MG63 (cell line): ENCODE measurements around the gene RAB6A. TPM values are rescaled to one million over a fixed set of nuclear protein-coding genes. Genes with fewer than 3 reads are reported as not detected.
"Not testable (repeated sequence)": the region's sequence is repeated elsewhere in the genome, so short reads cannot be mapped to it uniquely, and the experiment has no call there.

ENCODE experiments used
- DNase-seq: peaks from one replicate; pipeline ENCODE4 v3.0.0-alpha.2; 2020
- H3K27me3 ChIP-seq: fragments of 250-450 bp; sonication (Bioruptor Pico); 2 replicates; pipeline ENCODE4 v1.5.1; 2020; ENCODE audit warnings: mild to moderate bottlenecking, moderate library complexity
- H3K36me3 ChIP-seq: fragments of 250-450 bp; sonication (Bioruptor Pico); 2 replicates; pipeline ENCODE4 v1.5.1; 2020; ENCODE audit warnings: mild to moderate bottlenecking, moderate library complexity
- H3K4me3 ChIP-seq: fragments of 250-450 bp; sonication (Bioruptor Pico); 2 replicates; pipeline ENCODE4 v1.5.1; 2020; ENCODE audit warnings: mild to moderate bottlenecking, moderate library complexity
- H3K9me3 ChIP-seq: fragments of 250-450 bp; sonication (Bioruptor Pico); 2 replicates; pipeline ENCODE4 v1.5.1; 2020; ENCODE audit warnings: mild to moderate bottlenecking, moderate library complexity
- total RNA-seq: library from RNA; depleted of rRNA; stranded (reverse); fragments of >200 nt; shearing (Covaris generic); gene quantifications from 2 replicates; pipeline ENCODE4 v1.2.3, GENCODE V29; 2014; ENCODE audit warnings: low replicate concordance

Gene RAB6A
- total RNA-seq, 1 experiment from 2014 or later = 72.2 TPM

- H3K36me3 ChIP-seq = no peaks in the 10 kb centered on the region; the same call in 1 of the 2 replicates
- DNase-seq = no peak
- H3K4me3 ChIP-seq = no peak overlapping the region
- no peaks in the 10 kb centered on the region for H3K9me3 ChIP-seq
- no peaks in the 10 kb centered on the region for H3K27me3 ChIP-seq
Observed at GRCh38 chr11:73693899-73694525, 66.9 kb downstream of the RAB6A start.

DNA sequence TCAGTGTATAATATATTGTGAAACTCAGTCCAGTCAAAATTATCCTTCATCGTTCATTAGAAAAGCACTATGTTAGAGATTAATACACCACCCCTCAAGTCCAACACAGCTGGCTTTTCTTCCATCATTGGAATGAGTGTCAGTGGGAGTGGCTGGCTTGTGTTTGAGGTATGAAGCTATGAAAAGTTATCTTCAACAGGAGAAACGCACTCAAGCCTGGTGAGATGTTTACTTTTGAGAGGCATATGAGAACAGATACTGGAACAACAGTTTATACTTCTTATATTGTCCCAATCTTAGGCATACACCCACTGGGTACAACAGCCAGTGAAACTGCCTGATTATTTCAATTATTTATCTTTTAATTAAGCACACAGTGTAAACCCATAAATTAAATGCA, 80.2 kb downstream of the RAB6A start:
- peaks cover 22% of the 10 kb centered on the region for H3K36me3 ChIP-seq
- H3K4me3 ChIP-seq = no peak overlapping the region
- no peak for DNase-seq
- no peaks in the 10 kb centered on the region for H3K27me3 ChIP-seq
- H3K9me3 ChIP-seq = no peaks in the 10 kb centered on the region

DNA sequence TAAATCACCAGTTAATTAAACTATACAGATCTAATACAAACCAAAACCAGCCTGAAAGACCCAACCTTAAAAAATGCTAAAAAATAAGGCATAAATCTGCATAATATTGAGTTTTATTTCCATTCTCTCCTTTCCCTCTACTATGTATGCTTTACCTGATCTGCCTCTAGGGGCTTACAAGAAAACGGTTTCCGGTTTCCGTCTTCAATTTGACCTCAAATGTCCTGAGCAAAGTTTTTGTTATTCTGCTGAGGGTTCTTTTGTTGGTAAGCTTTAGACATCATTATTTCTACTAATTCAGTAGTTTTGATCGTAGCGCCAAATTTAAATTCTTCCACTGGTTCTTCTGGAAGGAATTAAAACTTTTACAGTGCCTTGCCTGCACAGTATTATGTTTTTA, 84.3 kb downstream of the RAB6A start:
- not testable (repeated sequence) for H3K27me3 ChIP-seq

DNA sequence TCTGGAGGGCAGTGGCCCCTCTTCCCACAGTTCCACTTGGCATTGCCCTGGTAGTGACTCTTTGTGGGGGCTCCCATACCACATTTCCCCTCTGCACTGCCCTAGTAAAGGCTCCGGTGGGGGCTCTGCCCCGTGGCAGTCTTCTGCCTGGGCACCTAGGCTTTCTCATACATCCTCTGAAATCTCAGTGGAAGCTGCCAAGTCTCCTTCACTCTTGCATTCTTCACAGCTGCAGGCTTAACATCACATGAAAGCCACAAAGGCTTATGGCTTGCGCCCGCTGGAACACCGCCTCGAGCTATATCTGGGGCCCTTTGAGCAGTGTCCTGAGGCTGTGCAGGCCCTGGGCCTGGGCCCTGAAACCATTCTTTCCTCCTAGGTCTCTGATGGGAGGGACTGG, 89.2 kb downstream of the RAB6A start:
- H3K27me3 ChIP-seq = no peaks in the 10 kb centered on the region
- no peak overlapping the region for H3K4me3 ChIP-seq
- no peak for DNase-seq
- no peaks in the 10 kb centered on the region for H3K9me3 ChIP-seq
- no peaks in the 10 kb centered on the region; the same call in 1 of the 2 replicates for H3K36me3 ChIP-seq

More for the DNA sequence above, 84.3 kb downstream of the RAB6A start:
- DNase-seq, H3K4me3 ChIP-seq, H3K9me3 ChIP-seq: not testable (repeated sequence)
- H3K36me3 ChIP-seq = peaks cover 16% of the 10 kb centered on the region

- H3K36me3 ChIP-seq = no peaks in the 10 kb centered on the region; the same call in 1 of the 2 replicates
- H3K27me3 ChIP-seq = no peaks in the 10 kb centered on the region
- H3K9me3 ChIP-seq = no peaks in the 10 kb centered on the region
- no peak overlapping the region for H3K4me3 ChIP-seq
- no peak for DNase-seq
Observed at GRCh38 chr11:73670808-73671207, 90.1 kb downstream of the RAB6A start.

GRCh38 chr11:73667891-73668290, 93.0 kb downstream of the RAB6A start:
- Histone ChIP-seq H3K9me3 (no peaks in the 10 kb centered on the region), H3K4me3 (no peak overlapping the region), H3K36me3 (no peaks in the 10 kb centered on the region), H3K27me3 (no peaks in the 10 kb centered on the region)
- DNase-seq = no peak

DNA sequence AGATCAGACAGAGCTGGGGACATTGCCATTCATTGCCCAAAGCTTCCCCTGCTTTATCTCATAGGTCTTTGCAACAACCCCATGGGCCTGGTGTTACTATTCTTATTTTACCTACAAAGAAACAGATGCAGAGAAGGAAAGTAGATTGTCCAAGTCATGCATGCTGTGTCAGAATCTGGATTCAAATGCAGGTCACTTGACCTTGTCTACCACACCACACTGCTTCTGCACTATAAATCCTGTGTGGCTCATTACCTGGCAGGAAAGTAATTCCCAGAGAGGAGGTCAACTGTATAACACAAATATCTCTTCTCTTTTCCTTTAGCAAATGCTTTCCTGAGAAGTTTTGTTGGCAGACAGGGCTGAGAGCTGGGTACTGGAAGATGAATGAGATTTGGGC, 96.0 kb downstream of the RAB6A start:
- no peaks in the 10 kb centered on the region for H3K27me3 ChIP-seq
- no peak overlapping the region for H3K4me3 ChIP-seq
- H3K9me3 ChIP-seq = no peaks in the 10 kb centered on the region
- no peaks in the 10 kb centered on the region for H3K36me3 ChIP-seq
- DNase-seq = no peak

GRCh38 chr11:73663604-73664495, 97.0 kb downstream of the RAB6A start:
- DNase-seq = no peak
- Histone ChIP-seq H3K4me3 (no peak overlapping the region), H3K36me3 (no peaks in the 10 kb centered on the region), H3K9me3 (no peaks in the 10 kb centered on the region), H3K27me3 (no peaks in the 10 kb centered on the region)

DNA sequence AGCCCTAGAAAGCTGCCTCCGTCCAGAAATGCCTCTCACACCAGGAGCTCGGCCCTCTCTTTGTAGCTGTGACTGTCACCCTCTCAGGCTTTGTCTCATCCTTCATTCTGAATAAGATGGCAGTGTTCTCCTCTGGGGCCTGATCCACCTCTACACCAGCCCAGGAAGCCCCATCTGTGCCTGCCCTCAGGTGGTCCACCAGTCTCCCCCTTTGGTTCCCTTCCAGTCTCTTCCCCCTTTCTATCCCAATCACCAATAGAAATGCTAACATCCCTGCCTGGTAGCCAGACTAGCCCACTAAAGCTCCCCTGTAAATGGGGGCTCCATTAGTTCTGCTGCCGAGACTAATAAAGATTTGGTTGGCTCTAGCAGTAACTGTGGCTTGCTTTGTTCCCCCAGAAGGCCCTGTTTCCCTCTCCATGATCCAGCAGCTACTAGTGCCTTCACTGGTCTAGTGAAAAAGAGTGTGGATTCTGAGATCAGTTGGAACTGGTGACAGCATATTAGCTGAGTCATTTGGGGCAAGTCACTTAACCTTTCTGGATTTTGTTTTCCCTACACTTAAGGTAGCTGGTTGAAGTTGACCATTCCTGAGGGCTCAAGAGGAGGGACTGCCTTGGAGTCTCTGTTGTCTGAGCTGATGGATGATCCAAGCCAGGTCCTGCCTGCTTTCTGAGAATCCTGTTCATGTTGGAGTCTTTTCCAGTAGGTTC, 98.3 kb downstream of the RAB6A start:
- Histone ChIP-seq H3K4me3 (no peak overlapping the region), H3K36me3 (no peaks in the 10 kb centered on the region), H3K27me3 (no peaks in the 10 kb centered on the region), H3K9me3 (no peaks in the 10 kb centered on the region)
- DNase-seq = no peak

DNA sequence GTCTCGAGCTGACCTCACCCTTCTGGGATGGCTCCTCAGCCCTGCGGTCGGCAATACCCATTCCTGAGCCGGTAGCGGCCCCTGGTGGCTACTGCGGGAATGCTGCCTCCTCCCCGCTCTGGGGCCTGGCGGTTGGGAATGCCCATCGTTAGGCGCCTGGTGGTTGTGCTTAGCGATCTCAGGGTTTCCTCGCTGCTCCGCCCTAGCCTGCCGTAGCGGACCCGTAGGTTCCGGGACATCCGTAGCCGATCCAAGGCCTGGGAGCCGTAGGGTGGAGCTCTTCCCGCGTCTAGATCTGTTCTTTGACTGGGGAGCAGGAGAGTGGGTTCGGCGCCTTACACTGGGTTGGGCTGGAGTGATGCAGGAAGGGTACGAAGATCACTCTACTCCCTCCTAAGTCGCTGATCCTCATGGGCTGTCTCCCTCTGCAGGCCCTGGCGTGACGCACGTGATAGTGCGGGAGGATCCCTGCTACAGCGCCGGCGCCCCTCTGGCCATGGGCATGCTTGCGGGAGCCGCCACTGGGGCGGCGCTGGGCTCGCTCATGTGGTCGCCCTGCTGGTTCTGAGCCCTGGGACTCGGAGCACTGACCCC, 99.7 kb downstream of the RAB6A start:
- Histone ChIP-seq H3K36me3 (no peaks in the 10 kb centered on the region), H3K4me3 (no peak overlapping the region), H3K9me3 (no peaks in the 10 kb centered on the region), H3K27me3 (no peaks in the 10 kb centered on the region)
- DNase-seq = peak; percentile 83

DNA sequence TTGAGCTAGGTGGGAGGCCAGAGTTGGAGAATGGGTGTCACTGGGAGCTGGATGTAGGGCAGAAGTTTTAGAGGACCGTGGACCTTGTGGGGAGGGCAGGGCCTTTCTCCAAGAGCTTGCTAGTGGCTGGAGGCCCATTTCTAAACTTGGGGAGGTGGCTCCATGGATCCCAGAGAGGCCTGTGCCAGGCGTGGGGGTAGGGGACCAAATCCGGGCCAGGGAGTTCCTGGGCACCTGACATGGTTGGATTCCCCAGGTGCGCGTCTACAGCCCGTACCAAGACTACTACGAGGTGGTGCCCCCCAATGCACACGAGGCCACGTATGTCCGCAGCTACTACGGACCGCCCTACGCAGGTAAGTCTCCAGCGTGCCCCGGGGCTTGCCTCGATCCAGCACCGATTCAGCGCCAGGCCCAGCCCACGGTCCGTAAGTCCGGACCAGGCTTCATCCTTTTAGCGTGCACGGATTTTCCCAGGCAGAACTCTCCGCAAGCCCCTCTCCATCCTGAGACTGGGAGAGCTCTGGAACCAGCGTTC, 100.3 kb downstream of the RAB6A start:
- no peak for DNase-seq
- no peaks in the 10 kb centered on the region for H3K36me3 ChIP-seq
- H3K27me3 ChIP-seq = no peaks in the 10 kb centered on the region
- H3K9me3 ChIP-seq = no peaks in the 10 kb centered on the region
- no peak overlapping the region for H3K4me3 ChIP-seq

- no peaks in the 10 kb centered on the region for H3K9me3 ChIP-seq
- no peak overlapping the region for H3K4me3 ChIP-seq
- no peak for DNase-seq
- H3K27me3 ChIP-seq = no peaks in the 10 kb centered on the region
- no peaks in the 10 kb centered on the region for H3K36me3 ChIP-seq
Observed at GRCh38 chr11:73659961-73660360, 100.9 kb downstream of the RAB6A start.

DNA sequence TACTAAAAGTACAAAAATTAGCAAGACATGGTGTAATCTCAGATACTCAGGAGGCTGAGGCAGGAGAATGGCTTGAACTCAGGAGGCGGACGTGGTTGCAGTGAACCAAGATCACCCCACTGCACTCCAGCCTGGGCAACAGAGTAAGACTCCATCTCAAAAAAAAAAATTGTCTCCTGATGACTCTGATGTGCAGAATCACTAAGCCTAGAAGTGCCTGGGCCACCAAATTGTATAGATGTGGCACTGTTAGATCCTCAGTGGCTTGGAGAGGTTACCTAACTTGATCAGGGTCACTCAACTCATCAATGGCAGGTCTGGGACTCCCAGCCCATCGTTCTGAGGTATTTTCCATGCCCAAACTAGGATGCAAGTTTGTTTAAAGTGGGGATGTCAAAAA, 103.9 kb downstream of the RAB6A start:
- H3K4me3 ChIP-seq = no peak overlapping the region
- no peaks in the 10 kb centered on the region for H3K9me3 ChIP-seq
- no peaks in the 10 kb centered on the region for H3K36me3 ChIP-seq
- no peak for DNase-seq
- no peaks in the 10 kb centered on the region for H3K27me3 ChIP-seq

- no peak for DNase-seq
- no peaks in the 10 kb centered on the region for H3K9me3 ChIP-seq
- no peaks in the 10 kb centered on the region for H3K36me3 ChIP-seq
Observed at GRCh38 chr11:73655686-73656085, 105.2 kb downstream of the RAB6A start.

DNA sequence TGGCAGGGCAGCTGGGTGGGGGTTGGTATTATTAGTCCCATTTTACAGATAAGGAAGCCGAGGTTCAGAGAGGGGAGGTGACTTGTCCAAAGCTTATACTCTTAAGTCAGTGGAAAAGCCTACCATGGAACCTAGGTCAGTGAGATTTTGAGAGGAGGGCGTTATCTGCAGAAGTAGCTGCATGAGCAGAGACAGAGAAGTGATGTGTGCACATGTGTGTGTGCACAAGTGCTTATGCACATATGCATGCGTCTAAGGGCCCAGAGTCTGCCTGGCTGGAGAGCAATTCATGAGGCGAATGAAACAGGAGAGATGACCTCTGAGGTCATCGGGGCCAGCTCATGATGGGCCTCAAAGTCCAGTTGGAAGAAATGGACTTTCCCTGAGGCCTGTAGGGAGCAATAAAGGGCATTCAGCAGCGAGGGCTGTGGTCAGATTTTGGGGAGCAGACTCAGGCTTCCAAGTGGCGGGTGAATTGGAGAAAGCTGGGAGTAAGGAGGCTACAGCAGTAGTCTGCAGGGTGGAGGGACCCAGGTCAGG, 106.3 kb downstream of the RAB6A start:
- H3K9me3 ChIP-seq = no peaks in the 10 kb centered on the region
- no peak for DNase-seq
- no peak overlapping the region for H3K4me3 ChIP-seq
- H3K27me3 ChIP-seq = no peaks in the 10 kb centered on the region
- no peaks in the 10 kb centered on the region for H3K36me3 ChIP-seq

More at GRCh38 chr11:73655686-73656085, 105.2 kb downstream of the RAB6A start:
- H3K27me3 ChIP-seq = no peaks in the 10 kb centered on the region
- H3K4me3 ChIP-seq = no peak overlapping the region

DNA sequence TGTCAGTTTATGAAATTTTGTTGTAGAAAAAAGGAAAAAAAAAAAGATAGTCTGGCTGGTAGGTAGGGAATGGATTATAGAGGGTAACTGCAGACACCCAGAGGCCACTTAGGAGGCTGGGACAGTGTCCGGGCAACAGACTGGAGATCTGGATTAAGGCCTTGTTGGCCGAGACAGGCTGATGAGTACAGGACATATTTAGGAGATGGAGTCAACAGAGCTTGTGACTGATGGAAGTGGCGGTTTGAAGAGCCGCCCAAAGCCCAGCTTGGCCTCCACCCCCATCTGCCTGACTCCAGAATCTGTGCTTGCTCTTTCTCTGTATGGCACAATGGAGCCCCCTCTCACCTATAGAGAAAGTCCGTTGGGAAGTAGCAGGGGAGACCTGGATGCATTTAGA, 106.9 kb downstream of the RAB6A start:
- no peaks in the 10 kb centered on the region for H3K27me3 ChIP-seq
- H3K9me3 ChIP-seq = no peaks in the 10 kb centered on the region
- DNase-seq = no peak
- no peaks in the 10 kb centered on the region for H3K36me3 ChIP-seq
- H3K4me3 ChIP-seq = no peak overlapping the region
